ENCODE data around the gene TRAF1. TPM values are rescaled to one million over a fixed set of nuclear protein-coding genes. Genes with fewer than 3 reads are reported as not detected.

Gene TRAF1
- total RNA-seq, 4 donors from 2014 or later = 2.5 to 5.7 (median 2.8) TPM

GRCh38 chr9:120951960-120952618 is 25.5 kb upstream of the TRAF1 start:
- no peaks in the 10 kb centered on the region for H3K9me3 ChIP-seq
- no peak overlapping the region for H3K4me3 ChIP-seq
- 86 to 89% methylated on average over 8 of the region's 9 CpGs for WGBS, 2 donors
- no peak overlapping the region for H3K27ac ChIP-seq
- intact Hi-C loops (cut with DNase I) = no loop called here
- TF ChIP-seq, protein P1, sequence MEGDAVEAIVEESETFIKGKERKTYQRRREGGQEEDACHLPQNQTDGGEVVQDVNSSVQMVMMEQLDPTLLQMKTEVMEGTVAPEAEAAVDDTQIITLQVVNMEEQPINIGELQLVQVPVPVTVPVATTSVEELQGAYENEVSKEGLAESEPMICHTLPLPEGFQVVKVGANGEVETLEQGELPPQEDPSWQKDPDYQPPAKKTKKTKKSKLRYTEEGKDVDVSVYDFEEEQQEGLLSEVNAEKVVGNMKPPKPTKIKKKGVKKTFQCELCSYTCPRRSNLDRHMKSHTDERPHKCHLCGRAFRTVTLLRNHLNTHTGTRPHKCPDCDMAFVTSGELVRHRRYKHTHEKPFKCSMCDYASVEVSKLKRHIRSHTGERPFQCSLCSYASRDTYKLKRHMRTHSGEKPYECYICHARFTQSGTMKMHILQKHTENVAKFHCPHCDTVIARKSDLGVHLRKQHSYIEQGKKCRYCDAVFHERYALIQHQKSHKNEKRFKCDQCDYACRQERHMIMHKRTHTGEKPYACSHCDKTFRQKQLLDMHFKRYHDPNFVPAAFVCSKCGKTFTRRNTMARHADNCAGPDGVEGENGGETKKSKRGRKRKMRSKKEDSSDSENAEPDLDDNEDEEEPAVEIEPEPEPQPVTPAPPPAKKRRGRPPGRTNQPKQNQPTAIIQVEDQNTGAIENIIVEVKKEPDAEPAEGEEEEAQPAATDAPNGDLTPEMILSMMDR (IDR thresholded peaks at IDR 0.05) = no peak
- TF ChIP-seq POLR2A (IDR thresholded peaks at IDR 0.05) = no peak
- no peak for DNase-seq
- H3K27me3 ChIP-seq = no peaks in the 10 kb centered on the region
- no peaks in the 10 kb centered on the region for H3K36me3 ChIP-seq
- no peaks in the 10 kb centered on the region for H3K4me1 ChIP-seq

DNA sequence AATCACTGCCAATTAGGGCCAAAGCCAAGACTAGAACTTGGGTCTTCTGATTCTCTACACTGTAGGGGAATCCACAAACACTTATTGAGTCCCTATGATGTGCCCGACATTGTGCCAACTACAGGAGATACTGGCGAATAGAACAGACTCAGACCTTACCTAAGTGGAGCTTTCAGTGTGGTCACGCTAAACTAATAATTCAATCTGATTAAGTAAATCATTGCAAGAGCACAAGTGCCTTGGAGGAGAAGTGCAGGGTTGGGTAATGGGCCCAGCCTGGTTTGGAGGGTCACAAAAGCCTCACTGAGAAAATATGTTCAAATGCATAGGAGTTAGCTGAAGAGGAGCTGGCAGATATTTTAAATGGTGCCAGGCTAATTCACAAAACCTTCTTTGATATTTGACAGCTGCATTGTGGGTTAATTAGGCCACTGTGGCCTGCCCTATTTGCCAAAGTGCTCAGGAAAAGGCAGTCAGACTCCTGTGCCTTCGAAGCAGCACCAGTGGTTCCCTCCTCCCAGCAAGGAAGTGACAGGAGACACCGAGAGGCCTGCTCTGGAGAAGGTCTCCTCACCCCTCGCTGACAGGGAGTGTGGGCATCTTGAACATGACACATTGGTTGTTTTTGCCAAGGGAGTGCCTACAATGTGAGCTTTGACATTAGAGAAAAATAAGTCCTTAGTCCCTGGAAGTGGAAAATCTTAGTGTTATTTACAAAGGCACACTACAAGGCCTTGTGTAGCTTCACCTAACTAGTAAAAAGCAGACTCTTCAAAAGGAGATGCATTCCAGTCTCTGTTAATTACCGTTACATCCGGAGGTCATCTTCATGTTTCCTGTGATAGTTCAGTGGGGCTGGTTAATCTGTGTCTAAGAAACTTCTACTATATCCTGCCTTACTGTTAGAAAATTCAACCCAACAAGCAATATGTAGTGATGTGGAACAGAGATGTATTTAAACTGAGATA is 24.1 kb upstream of the TRAF1 start:
- peak overlapping the region in 3 of 4 donors; percentile 20 to 46 (median 43) for H3K27ac ChIP-seq
- TF ChIP-seq, protein P1 (IDR thresholded peaks at IDR 0.05) = no peak
- no peak for TF ChIP-seq POLR2A (IDR thresholded peaks at IDR 0.05)
- no peaks in the 10 kb centered on the region for H3K36me3 ChIP-seq
- intact Hi-C loops (cut with DNase I) = no loop called here
- H3K4me3 ChIP-seq = no peak overlapping the region
- no peak for DNase-seq
- H3K4me1 ChIP-seq = no peaks in the 10 kb centered on the region
- 76 to 78% methylated on average over 8 of the region's 8 CpGs for WGBS, 2 donors
- no peaks in the 10 kb centered on the region for H3K9me3 ChIP-seq
- H3K27me3 ChIP-seq = no peaks in the 10 kb centered on the region

GRCh38 chr9:120949290-120949689 is 22.7 kb upstream of the TRAF1 start:
- TF ChIP-seq POLR2A (IDR thresholded peaks at IDR 0.05) = no peak
- TF ChIP-seq, protein P1 (IDR thresholded peaks at IDR 0.05) = no peak
- DNase-seq = no peak
- no peaks in the 10 kb centered on the region for H3K36me3 ChIP-seq
- intact Hi-C loops (cut with DNase I) = no loop called here
- no peak overlapping the region for H3K4me3 ChIP-seq
- H3K27me3 ChIP-seq = no peaks in the 10 kb centered on the region
- H3K27ac ChIP-seq = no peak overlapping the region
- 71 to 73% methylated on average over 2 of the region's 2 CpGs for WGBS, 2 donors
- H3K9me3 ChIP-seq = no peaks in the 10 kb centered on the region
- peaks cover 0 to 6% (median 4%) of the 10 kb centered on the region in 3 donors for H3K4me1 ChIP-seq

DNA sequence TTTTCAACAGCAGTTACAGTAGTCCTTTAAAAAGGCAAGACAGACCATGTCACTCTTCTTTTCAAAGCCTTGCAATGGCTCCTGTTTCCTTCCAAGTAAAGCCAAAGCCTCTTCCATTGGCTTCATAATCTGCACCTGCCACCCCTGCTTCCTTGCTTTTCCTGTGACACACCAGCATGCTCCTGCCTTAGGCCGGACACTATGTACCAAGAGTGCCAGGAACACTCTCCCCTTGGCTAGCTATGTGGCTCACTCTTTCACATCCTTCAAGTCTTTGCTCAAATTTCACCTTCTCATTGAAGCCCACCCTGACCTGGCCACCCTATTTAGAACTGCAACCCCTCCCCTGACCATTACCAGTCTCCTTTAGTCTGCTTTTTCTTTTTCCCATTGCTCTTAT is 22.2 kb upstream of the TRAF1 start:
- Histone ChIP-seq H3K27me3 (no peaks in the 10 kb centered on the region), H3K27ac (no peak overlapping the region), H3K9me3 (no peaks in the 10 kb centered on the region), H3K4me1 (peaks cover 0 to 10% (median 8%) of the 10 kb centered on the region in 3 donors), H3K36me3 (no peaks in the 10 kb centered on the region), H3K4me3 (no peak overlapping the region)
- TF ChIP-seq, protein P1 (IDR thresholded peaks at IDR 0.05) = no peak
- TF ChIP-seq POLR2A (IDR thresholded peaks at IDR 0.05) = no peak
- 90 to 100% methylated on average over 1 of the region's 1 CpG for WGBS, 2 donors
- no peak for DNase-seq
- intact Hi-C loops (cut with DNase I) = no loop called here

DNA sequence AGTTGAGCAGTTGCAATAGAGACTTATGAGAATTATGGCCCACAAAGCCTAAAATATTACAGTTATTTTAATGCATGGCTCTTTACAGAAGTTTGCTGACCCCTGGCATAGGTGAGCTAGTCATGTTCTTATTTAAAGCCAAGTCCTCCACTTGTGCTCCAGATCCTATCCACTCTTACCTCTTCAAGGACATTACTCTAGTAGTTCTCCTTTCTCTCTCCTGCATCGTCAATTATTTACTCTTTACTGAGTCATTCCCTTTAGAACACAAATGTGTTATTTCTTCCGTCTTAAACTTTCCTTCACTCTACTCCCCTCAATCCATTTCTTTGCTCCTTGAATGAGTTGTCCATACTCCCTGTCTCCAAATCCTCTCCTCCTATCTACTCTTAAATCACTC is 20.6 kb upstream of the TRAF1 start:
- WGBS, 2 donors = 83 to 85% methylated on average over 2 of the region's 2 CpGs
- DNase-seq = no peak
- Histone ChIP-seq H3K36me3 (no peaks in the 10 kb centered on the region), H3K9me3 (no peaks in the 10 kb centered on the region), H3K27me3 (no peaks in the 10 kb centered on the region), H3K4me3 (no peak overlapping the region), H3K4me1 (peaks cover 0 to 26% (median 14%) of the 10 kb centered on the region in 3 donors), H3K27ac (no peak overlapping the region)
- intact Hi-C loops (cut with DNase I) = no loop called here
- TF ChIP-seq, protein P1 (IDR thresholded peaks at IDR 0.05) = no peak

Measured in esophagus squamous epithelium (tissue), 5 donors.